Rectal smooth muscle tissue (tissue), 1 donor: ENCODE results near the gene HSPBAP1.
"Not testable (repeated sequence)": the region's sequence is repeated elsewhere in the genome, so short reads cannot be mapped to it uniquely, and the experiment has no call there.

ENCODE experiments used
- H3K27ac ChIP-seq: one replicate; pipeline ENCODE4 v1.7.0; 2013; ENCODE audit warnings: low read depth, low read length, inconsistent platforms
- H3K27me3 ChIP-seq: one replicate; pipeline ENCODE4 v1.7.0; 2013; ENCODE audit warnings: low read length; ENCODE audit not compliant: control insufficient read depth, insufficient read depth
- H3K36me3 ChIP-seq: one replicate; pipeline ENCODE4 v1.7.0; 2013; ENCODE audit warnings: low read length; ENCODE audit not compliant: control insufficient read depth, insufficient read depth
- H3K4me1 ChIP-seq: one replicate; pipeline ENCODE4 v1.7.0; 2013; ENCODE audit warnings: low read length; ENCODE audit not compliant: control insufficient read depth, insufficient read depth
- H3K4me3 ChIP-seq: one replicate; pipeline ENCODE4 v1.7.0; 2013; ENCODE audit warnings: low read length
- H3K9ac ChIP-seq: one replicate; pipeline ENCODE4 v1.7.0; 2013; ENCODE audit warnings: low read length

The HSPBAP1 gene

DNA sequence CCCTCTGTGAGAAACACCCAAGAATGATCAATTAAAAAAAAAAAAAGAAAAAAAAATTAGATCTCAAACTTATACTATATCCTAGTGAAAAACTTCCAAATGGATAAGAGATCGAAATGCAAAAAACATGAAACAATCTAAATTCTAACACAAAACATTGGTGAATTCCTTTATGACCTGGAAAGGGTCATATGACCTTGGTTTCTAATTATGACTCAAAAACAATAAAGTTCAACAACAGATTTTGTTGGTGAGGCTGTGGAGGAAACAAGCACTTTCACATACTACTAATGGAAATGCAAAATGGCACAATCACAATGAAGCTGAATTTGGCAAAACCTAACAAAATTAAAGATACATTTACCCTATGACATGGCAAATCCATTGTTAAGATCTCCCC, 45.3 kb downstream of the HSPBAP1 start:
- Histone ChIP-seq H3K27ac (no peak overlapping the region), H3K9ac (no peak overlapping the region), H3K36me3 (no peaks in the 10 kb centered on the region), H3K27me3 (no peaks in the 10 kb centered on the region), H3K4me3 (no peak overlapping the region), H3K4me1 (no peaks in the 10 kb centered on the region)

DNA sequence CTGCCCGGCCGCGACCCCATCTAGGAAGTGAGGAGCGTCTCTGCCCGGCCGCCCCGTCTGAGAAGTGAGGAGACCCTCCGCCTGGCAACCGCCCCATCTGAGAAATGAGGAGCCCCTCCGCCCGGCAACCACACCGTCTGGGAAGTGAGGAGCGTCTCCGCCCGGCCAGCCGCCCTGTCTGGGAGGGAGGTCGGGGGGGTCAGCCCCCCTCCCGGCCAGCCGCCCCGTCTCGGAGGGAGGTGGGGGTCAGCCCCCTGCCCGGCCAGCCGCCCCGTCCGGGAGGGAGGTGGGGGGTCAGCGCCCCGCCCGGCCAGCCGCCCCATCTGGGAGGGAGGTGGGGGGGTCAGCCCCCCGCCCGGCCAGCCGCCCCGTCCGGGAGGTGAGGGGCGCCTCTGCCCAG, 46.3 kb downstream of the HSPBAP1 start:
- not testable (repeated sequence) for H3K36me3 ChIP-seq, H3K4me1 ChIP-seq

GRCh38 chr3:122745369-122746021, 48.1 kb downstream of the HSPBAP1 start:
- H3K4me3 ChIP-seq: no peak overlapping the region
- H3K9ac ChIP-seq: no peak overlapping the region
- H3K4me1 ChIP-seq: no peaks in the 10 kb centered on the region
- no peak overlapping the region for H3K27ac ChIP-seq
- H3K36me3 ChIP-seq: peaks cover 3% of the 10 kb centered on the region
- H3K27me3 ChIP-seq: no peaks in the 10 kb centered on the region

More for the DNA sequence above, 46.3 kb downstream of the HSPBAP1 start:
- not testable (repeated sequence) for H3K27me3 ChIP-seq, H3K27ac ChIP-seq, H3K4me3 ChIP-seq, H3K9ac ChIP-seq

DNA sequence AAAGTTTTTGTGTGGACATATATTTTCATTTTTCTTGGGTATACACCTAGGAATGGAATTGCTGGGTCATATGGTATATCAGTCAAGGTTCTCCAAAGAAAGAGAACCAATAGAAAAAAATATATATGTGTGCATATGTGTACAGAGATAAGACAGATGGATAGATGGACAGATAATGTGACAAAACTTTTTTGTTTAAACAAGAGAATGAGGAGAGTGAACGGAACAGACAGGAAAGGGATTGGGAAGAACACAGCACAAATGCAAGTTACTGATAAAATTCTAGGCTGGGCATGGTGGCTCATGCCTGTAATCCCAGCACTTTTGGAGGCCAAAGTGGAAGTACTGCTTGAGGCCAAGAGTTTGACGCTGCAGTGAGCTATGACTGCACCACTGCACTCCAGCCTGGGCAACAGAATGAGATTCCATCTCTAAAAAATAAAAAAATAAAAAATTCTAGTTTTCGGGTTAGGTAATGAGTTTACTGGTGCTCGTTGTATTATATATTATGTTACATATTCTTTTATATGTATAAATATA, 50.0 kb downstream of the HSPBAP1 start:
- Histone ChIP-seq H3K4me1 (no peaks in the 10 kb centered on the region), H3K4me3 (no peak overlapping the region), H3K27me3 (no peaks in the 10 kb centered on the region), H3K27ac (no peak overlapping the region), H3K36me3 (peaks cover 6% of the 10 kb centered on the region), H3K9ac (no peak overlapping the region)

GRCh38 chr3:122742234-122742633, 51.4 kb downstream of the HSPBAP1 start:
- Histone ChIP-seq H3K27ac (no peak overlapping the region), H3K36me3 (peaks cover 6% of the 10 kb centered on the region), H3K9ac (no peak overlapping the region), H3K27me3 (no peaks in the 10 kb centered on the region), H3K4me3 (no peak overlapping the region), H3K4me1 (no peaks in the 10 kb centered on the region)

DNA sequence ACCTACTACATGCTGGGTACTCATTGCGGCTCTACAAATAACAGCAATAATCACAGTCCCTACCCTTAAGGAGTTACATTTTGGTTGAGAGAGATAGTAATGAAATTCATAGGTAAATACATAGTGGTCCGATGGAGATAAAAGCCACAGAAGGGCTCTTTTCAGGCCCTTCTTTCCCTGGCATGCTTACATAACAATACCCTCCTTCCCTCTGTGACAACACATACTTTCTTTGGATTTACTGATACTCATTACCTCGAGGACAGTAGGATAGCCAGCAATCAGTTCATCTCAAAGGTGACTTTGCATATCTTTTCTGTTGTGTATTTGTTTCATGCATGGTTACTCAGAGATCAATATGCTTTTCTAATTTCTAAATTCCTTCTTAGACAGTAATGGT, 54.5 kb downstream of the HSPBAP1 start:
- Histone ChIP-seq H3K9ac (no peak overlapping the region), H3K27ac (no peak overlapping the region)

GRCh38 chr3:122732682-122733525, 60.7 kb downstream of the HSPBAP1 start:
- H3K4me3 ChIP-seq, H3K4me1 ChIP-seq, H3K27me3 ChIP-seq, H3K36me3 ChIP-seq, H3K9ac ChIP-seq, H3K27ac ChIP-seq: not testable (repeated sequence)

More for the DNA sequence above, 54.5 kb downstream of the HSPBAP1 start:
- H3K4me1 ChIP-seq: no peaks in the 10 kb centered on the region
- peaks cover 6% of the 10 kb centered on the region for H3K36me3 ChIP-seq
- H3K27me3 ChIP-seq: no peaks in the 10 kb centered on the region
- no peak overlapping the region for H3K4me3 ChIP-seq

GRCh38 chr3:122730240-122730639, 63.4 kb downstream of the HSPBAP1 start:
- H3K4me3 ChIP-seq: no peak overlapping the region
- no peaks in the 10 kb centered on the region for H3K4me1 ChIP-seq
- no peak overlapping the region for H3K27ac ChIP-seq
- H3K9ac ChIP-seq: no peak overlapping the region
- H3K27me3 ChIP-seq: no peaks in the 10 kb centered on the region
- no peaks in the 10 kb centered on the region for H3K36me3 ChIP-seq

GRCh38 chr3:122728756-122729514, 64.7 kb downstream of the HSPBAP1 start:
- Histone ChIP-seq H3K36me3 (no peaks in the 10 kb centered on the region), H3K4me1 (no peaks in the 10 kb centered on the region), H3K4me3 (no peak overlapping the region), H3K27me3 (no peaks in the 10 kb centered on the region), H3K27ac (no peak overlapping the region), H3K9ac (no peak overlapping the region)

DNA sequence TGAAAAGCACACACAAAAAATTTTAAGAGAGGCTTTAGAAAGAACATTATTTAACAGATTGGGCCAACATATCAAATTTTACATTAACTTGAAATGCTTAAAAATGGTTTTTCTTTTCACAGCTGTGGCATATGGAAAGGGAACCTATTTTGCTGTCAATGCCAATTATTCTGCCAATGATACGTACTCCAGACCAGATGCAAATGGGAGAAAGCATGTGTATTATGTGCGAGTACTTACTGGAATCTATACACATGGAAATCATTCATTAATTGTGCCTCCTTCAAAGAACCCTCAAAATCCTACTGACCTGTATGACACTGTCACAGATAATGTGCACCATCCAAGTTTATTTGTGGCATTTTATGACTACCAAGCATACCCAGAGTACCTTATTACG, 65.4 kb downstream of the HSPBAP1 start:
- no peak overlapping the region for H3K27ac ChIP-seq
- no peaks in the 10 kb centered on the region for H3K27me3 ChIP-seq
- H3K36me3 ChIP-seq: no peaks in the 10 kb centered on the region
- no peak overlapping the region for H3K9ac ChIP-seq
- H3K4me1 ChIP-seq: no peaks in the 10 kb centered on the region
- H3K4me3 ChIP-seq: no peak overlapping the region

DNA sequence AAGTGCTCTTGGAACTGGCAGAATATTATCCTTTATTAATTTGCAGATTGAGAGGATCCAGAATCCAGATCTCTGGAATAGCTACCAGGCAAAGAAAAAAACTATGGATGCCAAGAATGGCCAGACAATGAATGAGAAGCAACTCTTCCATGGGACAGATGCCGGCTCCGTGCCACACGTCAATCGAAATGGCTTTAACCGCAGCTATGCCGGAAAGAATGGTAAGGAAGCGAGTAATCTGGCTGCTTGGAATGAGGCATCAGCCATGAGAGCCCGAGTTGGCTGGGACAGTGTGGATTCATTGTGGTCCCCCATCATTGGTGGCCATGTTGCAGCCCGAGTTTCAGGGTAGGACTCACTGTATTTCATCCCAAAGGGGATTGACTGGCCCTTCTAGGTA, 65.9 kb downstream of the HSPBAP1 start:
- no peak overlapping the region for H3K27ac ChIP-seq
- H3K4me1 ChIP-seq: no peaks in the 10 kb centered on the region
- H3K9ac ChIP-seq: no peak overlapping the region
- H3K4me3 ChIP-seq: no peak overlapping the region
- H3K27me3 ChIP-seq: no peaks in the 10 kb centered on the region
- H3K36me3 ChIP-seq: no peaks in the 10 kb centered on the region

DNA sequence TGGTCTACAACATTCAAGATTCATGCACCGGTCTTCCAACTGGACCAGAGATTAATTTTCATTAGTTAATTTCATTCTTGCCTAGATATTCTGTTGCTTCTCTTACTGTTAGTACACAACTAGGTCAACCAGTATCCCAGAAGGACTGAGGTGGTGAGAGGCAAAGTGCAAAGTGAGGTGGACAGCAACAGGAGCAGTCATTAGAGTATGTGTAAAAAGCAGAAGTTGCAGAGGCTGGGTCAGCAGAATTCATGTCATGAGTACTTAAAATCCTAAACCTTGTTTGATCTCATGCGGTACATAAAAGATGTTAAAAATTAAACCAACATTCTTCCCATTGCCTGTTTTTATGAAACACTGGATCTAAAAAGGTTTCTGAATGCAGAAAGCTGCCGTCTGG, 66.3 kb downstream of the HSPBAP1 start:
- no peak overlapping the region for H3K9ac ChIP-seq
- no peaks in the 10 kb centered on the region for H3K27me3 ChIP-seq
- no peak overlapping the region for H3K4me3 ChIP-seq
- H3K4me1 ChIP-seq: no peaks in the 10 kb centered on the region
- no peak overlapping the region for H3K27ac ChIP-seq
- H3K36me3 ChIP-seq: no peaks in the 10 kb centered on the region
